Dedifferentiated amniotic fluid mesenchymal stem cell (primary cell): Measurements from ENCODE around the gene OR5K4.

Experiments used
- DNase-seq: peaks from one replicate; pipeline ENCODE4 v3.0.0-alpha.2; 2016; ENCODE audit errors: extremely low spot score

Gene OR5K4, protein sequence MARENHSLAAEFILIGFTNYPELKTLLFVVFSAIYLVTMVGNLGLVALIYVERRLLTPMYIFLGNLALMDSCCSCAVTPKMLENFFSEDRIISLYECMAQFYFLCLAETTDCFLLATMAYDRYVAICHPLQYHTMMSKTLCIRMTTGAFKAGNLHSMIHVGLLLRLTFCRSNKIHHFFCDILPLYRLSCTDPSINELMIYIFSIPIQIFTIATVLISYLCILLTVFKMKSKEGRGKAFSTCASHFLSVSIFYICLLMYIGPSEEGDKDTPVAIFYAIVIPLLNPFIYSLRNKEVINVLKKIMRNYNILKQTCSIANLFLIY

DNA sequence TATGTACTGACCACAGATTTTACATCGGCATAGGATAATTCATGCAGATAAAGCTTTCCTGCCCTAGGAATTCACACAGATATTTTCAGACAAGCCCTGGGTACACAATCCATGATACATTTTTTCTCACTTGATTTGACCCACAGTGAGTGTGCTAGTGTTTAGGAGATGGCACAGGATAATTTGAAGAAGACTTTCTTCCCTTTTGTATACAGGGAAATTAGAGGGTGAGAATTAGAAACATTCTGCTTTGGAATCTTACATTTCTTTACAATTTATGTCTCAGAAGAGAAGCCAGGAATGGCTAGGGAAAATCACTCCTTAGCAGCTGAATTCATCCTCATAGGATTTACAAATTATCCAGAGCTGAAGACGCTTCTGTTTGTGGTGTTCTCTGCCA lies at the start of gene OR5K4:
Gene OR5K4, plus strand, starts transcription at position 301 of the 400 bp plus-strand sequence. Its CDS starts 0 bp downstream, at position 301.
- no peak for DNase-seq

DNA sequence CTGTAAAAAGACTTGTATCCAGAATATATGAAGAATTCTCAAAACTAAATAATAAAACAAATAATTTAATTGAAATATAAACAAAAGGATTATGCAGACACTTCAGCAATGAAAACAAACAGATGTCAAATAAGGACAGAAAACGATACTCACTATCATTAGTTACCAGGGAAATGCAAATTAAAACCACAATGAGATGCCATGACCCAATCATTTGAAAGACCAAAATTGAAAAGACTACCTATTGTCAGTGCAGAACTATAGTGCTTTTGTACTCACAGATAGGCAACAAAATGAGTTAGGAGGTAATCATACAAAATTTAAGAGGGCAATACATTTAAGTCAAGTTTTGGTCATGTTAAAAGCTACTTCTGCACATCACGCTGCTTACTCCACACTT lies 31.6 kb upstream of the OR5K4 start:
- DNase-seq: no peak

DNA sequence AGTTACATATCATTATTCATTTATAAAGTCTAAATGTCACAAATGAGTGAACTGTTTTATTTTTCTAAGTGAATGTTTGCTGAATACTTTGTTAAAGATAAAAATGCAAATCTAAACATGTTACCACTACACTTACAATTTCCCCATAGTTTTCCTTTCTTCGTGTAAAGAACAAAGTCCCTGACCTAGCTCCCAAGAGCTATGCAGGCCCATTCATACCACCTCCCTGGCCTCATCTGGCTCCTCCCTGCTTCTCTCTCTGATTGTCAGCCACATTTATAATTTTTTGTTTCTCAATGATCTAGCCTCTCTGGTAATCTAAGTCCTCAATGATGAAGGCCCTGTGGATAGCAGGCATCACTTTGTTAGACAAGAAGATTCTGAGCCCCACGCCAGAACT lies 31.0 kb upstream of the OR5K4 start:
- DNase-seq: no peak

DNA sequence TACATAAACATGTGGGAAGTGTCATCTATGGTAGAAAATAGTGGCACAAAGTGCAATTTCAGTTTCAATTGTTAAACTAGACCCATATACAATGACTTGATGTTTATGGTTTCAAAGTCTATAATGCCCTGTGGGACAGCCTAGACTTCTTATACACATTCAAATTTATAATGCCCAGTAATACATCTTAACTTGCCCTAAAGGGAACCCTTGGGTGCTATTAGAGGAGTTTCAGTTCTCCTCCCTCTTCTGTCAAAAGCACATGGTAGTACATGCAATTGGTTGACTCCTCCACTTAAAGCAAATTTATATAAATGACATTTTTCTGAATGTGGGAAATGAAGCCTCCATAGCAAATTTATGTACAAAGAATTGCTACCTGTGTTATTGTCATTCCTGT lies 30.2 kb upstream of the OR5K4 start:
- DNase-seq: no peak

DNA sequence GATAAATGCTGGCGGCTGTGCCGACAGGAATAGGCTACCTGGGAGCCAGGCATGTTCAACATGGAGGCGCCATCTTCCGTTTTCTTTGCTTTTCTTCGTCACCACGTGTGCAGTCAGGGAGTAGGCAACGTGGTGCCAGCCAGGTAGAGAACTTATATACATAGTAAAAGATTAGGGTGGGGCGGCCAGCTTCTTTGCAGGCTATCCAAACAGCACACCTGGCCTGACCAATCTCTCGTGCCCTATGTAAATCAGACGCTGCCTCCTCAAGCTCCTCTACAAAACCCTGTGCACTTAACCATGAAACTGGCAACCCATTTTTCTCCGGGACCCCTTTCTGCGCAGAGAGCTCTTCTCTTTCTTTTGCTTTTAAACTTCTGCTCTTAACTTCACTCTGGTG lies 28.6 kb upstream of the OR5K4 start:
- no peak for DNase-seq

DNA sequence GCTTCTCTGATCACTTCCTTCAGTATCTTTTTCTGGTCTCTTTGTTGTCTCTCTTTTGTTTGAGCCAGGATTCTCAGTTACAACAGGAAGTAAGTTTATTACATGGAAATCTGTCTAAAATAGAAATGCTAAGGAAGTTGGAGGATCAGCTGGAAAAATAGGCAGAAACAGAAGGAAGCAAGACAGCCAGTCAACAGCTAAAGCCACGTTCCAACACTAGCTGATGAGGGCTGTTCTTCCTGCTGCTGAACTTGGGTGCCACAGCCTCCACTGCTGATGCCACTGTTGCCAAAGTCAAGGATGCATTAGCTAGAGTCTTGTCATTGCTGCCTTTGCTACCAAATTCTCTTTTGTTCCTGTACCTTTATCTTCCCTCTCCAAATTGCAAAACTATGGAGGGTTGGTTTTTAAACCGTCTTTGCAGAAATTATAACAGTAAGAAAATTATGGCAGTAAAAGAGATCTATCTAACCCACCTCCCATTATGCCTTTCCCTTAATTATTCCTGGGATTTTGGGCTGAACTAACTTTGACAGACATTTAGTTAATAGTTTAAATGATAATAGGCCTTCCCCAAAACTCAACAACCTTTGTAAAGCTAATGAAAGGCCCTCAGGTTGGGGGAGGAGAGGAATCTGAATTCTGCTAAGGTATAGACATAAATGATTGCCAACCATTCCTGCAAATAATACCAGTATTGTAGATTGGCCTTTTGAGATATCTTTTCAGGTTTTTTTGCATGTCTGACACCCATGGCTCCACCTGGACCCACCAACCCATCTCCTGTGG lies 27.4 kb upstream of the OR5K4 start:
- no peak for DNase-seq

DNA sequence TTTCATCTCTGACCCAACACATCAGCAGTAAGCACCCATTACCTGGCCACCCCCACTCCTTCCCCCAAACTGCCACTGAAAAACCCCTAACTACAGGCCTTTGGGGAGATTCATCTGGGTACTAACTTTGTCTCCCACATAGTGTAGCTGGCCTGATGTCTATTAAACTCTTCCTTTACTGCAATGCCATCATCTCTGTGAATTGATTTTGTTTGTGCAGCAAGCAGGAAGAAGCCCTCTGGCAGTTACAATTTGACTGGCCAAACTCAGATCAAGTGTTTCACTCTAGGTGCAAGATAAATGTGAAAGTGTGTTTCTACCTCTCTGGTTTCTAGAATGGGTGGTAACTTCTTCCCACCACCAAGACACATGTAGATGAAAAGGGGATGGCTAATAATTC lies 26.7 kb upstream of the OR5K4 start:
- DNase-seq: no peak

DNA sequence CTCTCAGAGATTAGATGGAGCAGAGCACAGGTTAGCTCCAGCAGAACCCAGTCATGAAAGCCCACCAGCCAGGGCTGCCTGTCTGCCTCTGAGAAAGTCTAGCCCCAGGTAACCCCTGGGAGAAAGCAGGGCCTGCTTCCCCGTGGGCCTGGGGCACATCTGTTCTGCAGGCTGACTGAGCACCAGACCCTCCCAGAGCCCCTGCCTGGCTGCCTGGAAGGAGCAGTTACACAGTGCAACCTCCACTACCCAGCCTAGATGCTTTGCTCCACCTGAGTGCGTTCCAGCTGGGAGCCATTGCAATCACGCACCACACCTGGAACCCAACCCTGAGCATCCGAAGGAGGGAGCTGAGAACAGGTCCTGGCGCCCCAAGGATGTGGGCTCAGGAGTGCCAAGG lies 24.7 kb upstream of the OR5K4 start:
- DNase-seq: no peak

DNA sequence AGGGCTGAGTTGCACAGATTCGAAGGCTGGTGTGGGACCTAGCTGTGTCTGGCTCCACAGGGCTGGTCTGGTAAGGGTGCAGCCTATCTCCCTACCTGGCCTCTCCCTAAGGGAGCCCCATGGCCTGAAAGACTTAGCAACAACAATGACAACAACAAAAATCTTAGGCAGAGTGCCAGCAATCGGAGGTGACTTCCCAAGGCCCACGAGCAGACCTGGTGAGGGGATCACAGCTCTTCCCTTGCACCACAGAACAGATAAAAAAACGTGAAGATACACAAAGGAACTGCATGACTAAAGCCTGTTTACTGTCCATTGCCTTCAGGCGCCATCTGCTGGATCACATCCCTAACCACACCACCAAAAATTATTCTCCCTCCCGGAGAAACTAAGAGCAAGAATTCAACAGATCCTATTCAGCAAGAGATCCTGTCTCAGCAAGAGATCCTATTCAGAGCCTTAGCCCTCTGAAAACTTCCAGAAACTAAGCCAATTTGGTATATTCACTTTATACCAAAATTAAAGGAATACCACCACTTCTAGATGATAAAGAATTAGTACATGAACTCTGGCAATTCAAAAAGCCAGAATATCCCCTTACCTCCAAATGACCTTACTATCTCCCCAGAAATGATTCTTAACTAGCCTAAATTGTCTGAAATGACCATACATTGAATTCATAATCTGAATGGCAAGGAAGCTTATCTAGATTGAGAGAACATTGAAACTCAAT lies 24.1 kb upstream of the OR5K4 start:
- peak; percentile 63 for DNase-seq

DNA sequence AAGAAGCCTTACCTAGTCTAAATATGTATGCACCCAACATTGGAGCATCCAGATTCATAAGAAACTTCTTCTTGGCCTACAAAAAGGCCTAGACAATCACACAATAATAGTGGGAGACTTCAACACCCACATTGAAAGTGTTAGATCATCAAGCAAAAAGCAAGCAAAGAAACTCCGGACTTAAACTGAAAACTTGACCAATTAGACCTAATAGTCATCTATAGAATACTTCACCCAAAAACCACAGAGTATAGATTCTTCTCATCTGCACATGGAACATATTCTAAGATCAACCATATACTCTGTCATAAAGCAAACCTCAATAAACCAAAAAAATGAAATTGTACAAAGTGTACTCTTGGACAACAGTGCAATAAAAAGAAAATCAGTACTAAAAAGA lies 22.3 kb upstream of the OR5K4 start:
- DNase-seq: no peak

DNA sequence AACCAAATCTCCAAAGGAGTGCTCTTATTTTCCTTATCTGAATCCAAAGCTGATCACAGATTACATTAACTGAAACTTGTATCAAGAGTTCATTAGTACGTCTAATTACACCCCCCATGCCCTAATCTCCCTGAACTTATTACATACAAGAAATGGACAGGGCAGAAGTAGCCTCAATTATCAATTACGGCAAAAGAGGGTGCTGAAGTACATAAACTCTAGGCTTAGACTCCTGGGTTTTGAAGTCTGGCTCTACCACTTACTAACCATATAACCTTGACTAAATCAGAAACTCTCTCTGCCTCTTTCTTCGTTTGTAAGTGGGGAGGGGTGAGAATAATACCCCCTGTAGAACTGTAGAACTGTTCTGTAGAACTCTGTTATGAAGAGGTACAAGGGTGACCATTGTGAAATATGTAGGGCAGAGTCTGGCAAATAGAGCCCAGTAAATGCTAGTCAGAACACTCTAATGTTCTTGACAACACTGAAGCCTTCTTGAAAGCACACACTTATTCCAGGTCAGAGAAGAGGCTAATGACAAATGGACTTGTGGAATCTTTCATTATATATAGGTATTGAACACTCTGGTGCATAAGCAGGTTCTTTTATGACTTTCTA lies 19.6 kb upstream of the OR5K4 start:
- no peak for DNase-seq

DNA sequence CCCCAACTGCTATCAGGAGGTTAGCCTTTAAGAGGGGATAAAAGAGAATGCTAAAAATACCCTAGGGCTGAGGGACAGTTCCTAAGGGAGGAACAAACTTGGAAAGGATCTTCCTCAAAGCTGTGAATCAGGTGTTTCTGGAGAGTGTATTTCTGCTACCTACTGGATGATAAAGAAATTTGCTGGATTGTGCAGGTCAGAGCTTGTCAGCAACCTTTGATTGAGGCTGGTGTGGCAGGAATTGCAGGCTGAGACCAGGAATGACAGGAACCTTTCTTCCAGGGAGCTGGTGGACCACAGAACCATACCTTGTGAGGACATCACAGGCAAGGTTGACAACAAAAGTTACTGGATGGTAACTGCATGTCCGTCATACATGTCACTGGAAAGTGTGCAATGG lies 14.6 kb upstream of the OR5K4 start:
- no peak for DNase-seq

DNA sequence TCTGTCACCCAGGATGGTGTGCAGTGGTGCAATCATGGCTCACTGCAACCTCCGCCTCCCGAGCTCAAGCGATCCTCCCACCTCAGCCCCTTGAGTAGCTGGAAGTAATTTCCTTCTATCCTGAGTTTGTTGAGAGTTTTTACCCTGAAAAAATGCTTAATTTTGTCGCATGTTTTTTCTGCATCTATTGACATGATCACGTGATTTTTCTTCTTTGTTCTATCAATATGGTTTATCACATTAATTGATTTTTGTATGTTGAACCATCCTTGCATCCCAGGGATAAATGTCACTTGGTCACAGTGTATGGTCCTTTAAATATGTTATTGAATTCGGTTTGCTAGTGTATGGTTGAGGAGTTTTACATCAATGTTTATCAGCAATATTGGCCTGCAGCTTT lies 11.9 kb upstream of the OR5K4 start:
- DNase-seq: no peak

DNA sequence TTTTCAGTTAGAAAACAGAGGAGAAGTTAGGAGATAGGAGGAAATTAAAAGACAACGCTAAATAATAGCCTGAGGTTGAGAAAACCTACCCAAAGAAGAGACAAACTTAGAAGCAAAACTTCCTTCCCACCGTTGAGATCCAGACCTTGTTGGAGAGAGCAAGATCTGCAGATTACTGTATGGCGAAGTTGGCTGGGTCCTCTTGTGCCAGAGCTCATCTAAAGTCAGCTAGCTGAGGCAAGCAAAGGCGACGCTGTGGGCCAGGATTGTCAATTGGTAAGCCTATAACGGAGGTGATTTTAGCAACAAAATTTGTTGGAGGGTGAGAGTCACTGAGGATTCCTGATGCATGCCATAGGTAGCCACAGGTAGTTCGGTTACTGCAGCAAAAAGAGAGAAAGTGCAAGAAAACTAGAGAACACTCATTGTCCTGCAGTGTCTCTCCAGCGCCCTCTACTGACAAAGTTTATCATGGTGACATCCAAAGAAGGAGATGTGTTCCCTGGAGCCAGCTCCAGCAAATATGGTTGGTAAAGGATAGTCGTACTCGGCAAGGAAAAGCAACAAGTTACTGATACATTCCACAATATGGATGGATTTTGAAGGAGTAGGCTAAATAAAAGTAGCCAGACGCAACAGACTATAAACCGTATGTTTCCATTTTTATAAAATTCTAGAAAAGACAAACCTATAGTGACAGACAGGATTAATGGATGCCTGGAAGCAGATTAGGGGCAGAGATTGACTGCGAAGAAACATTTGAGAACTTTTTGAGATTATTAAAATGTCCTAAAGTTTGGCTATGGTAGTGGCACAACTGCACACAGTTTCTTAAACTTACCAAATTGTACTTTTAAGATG lies 9.8 kb upstream of the OR5K4 start:
- DNase-seq: no peak

DNA sequence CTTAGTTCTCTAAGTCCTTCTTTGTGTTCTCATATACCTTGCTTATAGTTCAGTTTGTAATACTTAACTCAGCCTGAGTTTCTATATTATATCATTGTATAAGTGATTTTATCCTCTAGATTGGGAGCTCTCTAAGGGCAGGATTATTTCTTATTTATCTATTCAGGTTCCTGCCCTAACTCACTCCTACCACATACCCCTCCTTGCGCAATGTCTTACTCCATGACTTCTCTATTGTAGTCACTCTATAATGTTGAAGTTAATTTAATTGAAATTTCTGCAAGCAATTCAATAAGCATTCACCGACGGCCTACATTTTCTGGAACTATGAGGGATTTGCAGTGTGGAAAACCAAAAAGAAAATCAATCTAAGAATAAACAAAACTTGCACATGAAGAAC lies 3.6 kb upstream of the OR5K4 start:
- no peak for DNase-seq

DNA sequence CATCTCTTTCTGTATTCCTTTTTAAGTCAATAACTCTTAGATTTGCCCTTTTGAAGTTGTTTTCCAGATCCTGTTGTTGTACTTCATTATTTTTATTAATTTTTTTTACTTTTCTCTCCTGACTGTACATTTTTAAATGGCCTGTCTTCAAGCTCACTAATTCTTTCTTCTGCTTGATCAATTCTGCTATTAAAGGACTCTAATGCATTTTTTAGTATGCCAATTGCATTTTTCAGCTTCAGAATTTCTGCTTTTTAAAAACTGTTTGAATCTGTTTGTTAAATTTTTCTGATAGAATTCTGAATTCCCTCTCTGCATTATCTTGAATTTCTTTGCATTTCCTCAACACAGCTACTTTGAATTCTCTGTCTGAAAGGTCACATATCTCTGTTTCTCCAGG lies 5.6 kb downstream of the OR5K4 start:
- DNase-seq: no peak

DNA sequence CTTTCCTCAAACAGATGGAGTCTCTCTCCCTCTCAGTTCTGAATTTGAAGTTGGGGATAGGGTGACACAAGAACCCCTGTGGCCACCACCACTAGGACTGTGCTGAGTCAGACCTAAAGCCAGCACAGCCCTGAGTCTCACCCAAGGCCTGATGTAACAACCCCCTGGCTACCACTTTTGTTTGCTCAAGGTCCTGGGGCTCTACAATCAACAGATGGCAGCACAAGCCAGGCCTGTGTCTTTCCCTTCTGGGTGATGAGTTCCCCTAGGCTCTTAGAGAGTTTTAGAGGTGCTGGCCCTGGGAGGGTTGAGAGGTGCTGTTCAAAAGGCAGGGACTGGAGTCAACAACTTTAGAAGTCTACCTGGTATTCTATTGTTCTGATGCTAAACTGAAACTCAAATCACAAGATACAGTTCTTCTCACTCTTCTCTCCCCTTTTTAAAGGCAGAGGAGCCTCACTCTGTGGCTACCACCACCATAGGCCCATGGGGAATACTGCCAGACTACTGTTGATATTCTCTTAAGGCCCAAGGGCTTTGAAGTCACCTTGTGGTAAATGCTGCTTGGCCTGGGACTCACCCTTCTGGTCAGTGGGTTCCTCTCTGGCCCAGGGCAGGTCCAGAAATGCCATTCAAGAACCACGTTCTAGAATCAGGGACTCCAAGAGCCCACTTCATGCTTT lies 6.5 kb downstream of the OR5K4 start:
- DNase-seq: no peak

DNA sequence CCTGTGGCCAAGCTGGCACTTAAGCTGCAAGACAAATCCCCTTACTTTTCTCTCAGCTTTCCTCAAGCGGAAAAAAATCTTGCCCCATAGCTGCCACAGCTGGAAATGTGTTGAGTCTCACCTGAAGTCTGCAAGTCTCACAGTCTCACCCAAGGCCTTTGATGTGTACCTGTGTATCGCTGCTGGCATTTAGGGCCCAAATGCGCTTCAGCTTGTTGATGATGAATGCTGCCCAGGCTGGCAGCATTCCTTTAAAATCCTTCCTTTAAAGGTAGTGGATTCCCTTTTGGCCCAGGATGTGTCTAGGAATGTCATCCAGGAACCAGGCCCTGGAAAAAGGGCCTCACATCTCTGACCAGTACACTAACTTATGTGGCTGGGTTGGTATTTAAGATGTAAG lies 7.0 kb downstream of the OR5K4 start:
- no peak for DNase-seq

DNA sequence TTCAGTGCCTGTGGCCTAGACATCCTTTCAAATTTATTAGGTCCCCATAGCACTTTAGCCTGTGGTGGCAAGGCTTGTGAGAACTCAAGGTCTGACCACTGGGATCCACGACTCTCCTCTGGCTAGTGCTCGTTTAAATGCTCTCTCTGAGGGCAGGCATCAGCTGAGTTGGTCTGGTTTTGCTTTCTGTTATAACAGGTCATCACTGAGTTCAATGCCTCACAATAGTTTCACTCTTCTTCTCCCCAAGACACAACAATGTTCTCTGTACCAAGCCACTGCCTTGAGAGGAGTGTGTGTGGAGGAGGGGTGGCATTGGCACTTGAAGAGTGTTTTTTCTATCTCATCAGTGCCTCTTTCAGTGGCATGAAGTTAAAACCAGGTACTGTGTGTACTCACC lies 7.6 kb downstream of the OR5K4 start:
- no peak for DNase-seq

DNA sequence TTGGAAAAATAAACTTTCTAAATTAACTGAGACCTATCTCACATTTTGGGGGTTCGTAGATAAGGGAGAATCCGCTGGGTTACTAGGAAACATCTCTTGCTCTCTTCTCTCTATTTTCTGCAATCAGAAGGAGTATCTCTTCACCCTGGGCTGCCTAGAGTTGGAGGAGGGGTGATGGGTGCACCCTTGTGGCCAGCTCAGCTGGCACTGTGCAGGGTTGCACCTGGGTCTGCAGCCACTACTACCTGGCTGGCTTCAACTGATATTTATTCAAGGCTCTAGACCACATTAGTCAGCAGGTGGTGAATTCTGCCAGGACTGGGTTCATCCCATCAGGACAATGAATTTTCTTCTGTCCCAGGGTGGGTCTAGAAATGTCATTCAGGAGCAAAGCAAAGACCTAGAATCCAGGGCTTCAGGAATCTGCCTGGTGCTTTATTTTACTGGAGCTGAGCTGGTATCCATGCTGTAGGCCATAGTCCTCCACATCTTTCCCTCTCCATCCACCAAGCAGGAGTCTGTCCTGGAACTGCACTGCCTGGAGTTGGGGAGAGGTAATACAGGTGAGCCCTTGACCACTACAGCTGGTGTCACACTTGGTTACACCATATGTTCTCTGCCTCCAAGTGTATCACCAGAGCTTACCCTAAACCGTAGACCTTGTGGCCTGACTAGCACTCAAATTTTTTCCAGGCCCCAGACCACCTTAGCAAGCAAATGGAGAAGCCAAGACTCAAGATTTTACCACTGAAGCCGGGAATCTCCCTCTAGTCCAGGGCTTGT lies 14.0 kb downstream of the OR5K4 start:
- DNase-seq: no peak
